Measurements from ENCODE around the gene C1orf232.

Gene C1orf232

DNA sequence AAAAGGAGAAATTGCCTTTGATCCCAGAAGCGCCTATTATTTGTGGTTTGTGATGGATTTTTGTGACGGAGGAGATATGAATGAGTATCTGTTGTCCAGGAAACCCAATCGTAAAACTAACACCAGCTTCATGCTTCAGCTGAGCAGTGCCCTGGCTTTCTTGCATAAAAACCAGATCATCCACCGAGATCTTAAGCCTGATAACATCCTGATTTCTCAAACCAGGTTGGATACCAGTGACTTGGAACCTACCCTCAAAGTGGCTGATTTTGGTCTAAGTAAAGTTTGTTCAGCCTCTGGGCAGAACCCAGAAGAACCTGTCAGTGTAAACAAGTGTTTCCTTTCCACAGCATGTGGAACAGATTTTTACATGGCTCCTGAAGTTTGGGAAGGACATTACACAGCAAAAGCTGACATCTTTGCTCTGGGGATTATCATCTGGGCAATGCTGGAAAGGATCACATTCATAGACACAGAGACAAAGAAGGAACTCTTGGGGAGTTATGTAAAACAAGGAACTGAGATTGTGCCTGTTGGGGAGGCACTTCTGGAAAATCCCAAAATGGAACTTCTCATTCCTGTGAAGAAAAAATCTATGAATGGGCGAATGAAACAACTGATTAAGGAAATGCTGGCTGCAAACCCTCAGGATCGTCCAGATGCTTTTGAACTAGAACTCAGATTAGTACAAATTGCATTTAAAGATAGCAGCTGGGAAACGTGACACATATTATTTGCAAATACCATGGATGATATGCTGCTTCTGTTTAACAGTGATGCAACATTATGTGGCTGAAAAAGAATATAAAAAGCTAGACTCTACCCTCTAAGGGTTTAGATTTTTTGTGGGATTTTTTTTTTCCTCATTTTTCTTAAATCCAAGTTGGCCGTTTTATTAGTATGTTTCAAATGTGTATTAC lies 46.6 kb downstream of the C1orf232 start:
- H3K9me3 ChIP-seq (ENCODE audit: low read length), result no peaks in the 10 kb centered on the region
- H2AFZ ChIP-seq (ENCODE audit: low read depth, low read length), result no peak overlapping the region
- no peaks in the 10 kb centered on the region for H3K4me1 ChIP-seq (ENCODE audit: insufficient read depth, low read length)
- H3K4me3 ChIP-seq (ENCODE audit: low read length), result no peak overlapping the region
- no peaks in the 10 kb centered on the region for H3K27me3 ChIP-seq (ENCODE audit: insufficient read depth, low read length)
- H3K36me3 ChIP-seq (ENCODE audit: insufficient read depth, low read length), result peaks cover 36% of the 10 kb centered on the region

DNA sequence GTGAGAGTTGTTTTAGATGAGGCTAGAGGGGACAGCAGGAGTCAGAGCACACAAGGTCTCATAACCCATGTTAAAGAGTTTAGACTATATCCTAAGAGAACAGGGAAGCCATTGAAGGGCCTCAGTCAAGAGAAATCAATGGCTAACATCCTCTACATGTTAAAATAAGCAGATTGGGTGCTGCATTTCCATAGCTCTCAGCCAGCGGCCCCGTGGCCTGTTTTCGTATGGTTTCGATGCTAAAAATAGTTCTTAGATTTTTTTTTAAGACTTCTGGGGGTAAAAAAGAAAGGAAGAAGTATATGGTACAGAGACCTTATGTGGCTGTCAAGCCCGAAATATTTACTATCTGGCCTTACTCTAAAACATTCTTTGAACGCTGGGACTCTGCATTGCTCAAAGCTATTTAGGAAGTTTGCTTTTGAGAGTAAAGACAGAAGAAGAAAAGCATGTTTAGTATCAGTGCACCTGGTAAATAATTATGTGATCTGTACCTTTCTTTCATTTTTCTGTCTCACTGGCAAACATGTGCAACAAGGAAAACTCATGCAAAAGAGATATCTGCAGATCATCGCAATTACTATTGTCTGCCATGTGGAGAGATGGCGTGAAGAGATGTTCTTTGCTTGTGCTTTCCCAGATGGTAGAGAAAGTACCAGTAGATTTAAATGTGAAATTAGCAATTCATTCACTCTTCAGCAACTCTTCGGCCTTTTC lies 48.7 kb downstream of the C1orf232 start:
- no peak overlapping the region for H2AFZ ChIP-seq (ENCODE audit: low read depth, low read length)
- H3K36me3 ChIP-seq (ENCODE audit: insufficient read depth, low read length), result peaks cover 46% of the 10 kb centered on the region
- H3K9me3 ChIP-seq (ENCODE audit: low read length), result no peaks in the 10 kb centered on the region
- H3K4me3 ChIP-seq (ENCODE audit: low read length), result no peak overlapping the region
- no peaks in the 10 kb centered on the region for H3K27me3 ChIP-seq (ENCODE audit: insufficient read depth, low read length)
- no peaks in the 10 kb centered on the region for H3K4me1 ChIP-seq (ENCODE audit: insufficient read depth, low read length)

DNA sequence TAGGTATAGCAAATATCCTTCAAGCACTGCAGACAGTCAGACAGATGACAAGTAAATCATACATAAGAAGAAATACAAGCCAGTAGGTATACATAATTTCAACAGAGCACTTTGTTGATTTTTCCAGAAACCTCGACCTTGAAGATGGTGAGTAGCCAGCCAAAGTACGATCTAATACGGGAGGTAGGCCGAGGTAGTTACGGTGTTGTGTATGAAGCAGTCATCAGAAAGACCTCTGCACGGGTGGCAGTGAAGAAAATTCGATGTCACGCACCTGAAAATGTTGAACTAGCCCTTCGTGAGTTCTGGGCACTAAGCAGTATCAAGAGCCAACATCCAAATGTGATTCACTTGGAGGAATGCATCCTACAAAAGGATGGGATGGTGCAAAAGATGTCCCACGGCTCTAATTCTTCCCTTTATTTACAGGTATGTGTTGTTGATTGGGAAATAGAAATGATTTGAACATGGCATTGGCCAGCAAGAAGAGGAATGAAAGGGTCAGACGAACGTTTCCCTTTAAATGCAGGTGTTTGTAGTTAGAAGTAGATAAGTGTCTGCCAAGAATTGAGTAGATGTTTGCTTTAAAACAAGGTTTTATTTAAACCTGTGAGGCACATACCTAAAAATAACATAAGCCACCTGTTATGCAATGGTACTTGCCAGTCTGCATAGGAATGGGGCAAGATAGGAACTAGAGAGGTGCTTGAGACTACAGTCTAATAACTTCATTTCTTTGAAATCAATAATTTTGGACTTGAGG lies 54.4 kb downstream of the C1orf232 start:
- Histone ChIP-seq H3K27me3 (ENCODE audit: insufficient read depth, low read length) (no peaks in the 10 kb centered on the region), H3K4me1 (ENCODE audit: insufficient read depth, low read length) (peaks cover 21% of the 10 kb centered on the region), H3K4me3 (ENCODE audit: low read length) (no peak overlapping the region)

More for the DNA sequence above, 54.4 kb downstream of the C1orf232 start:
- Histone ChIP-seq H3K36me3 (ENCODE audit: insufficient read depth, low read length) (peaks cover 37% of the 10 kb centered on the region), H2AFZ (ENCODE audit: low read depth, low read length) (no peak overlapping the region), H3K9me3 (ENCODE audit: low read length) (no peaks in the 10 kb centered on the region)

All from neuron (in vitro differentiated cells).